ENCODE data around the gene BAIAP2L2. TPM values are rescaled to one million over a fixed set of nuclear protein-coding genes. Genes with fewer than 3 reads are reported as not detected.
"Not testable (repeated sequence)": the region's sequence is repeated elsewhere in the genome, so short reads cannot be mapped to it uniquely, and the experiment has no call there.

The BAIAP2L2 gene
- total RNA-seq, 1 experiment from 2014 or later: 63.3 TPM

DNA sequence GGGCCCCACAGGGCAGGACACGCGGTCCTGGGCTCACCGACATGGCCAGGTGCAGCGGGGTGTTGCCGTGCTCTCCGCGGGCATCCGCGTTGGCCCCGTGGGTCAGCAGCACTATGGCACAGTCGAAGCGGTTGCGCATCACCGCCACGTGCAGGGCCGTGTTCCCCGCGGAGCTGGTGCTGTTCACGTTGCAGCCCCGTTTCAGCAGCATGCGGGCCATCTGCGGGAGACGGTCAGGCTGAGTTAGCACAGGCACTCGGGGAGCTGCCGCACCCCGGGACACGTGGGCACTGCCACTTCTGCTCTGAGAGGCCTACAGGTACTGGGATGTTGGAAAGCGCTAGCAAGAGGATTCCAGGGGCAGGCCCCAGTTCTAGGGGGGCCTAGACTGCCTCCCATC is 22.3 kb upstream of the BAIAP2L2 start:
- Histone ChIP-seq H3K27me3 (no peaks in the 10 kb centered on the region), H3K36me3 (no peaks in the 10 kb centered on the region), H3K9me3 (no peaks in the 10 kb centered on the region), H3K4me3 (no peak overlapping the region)
- no peak for DNase-seq

DNA sequence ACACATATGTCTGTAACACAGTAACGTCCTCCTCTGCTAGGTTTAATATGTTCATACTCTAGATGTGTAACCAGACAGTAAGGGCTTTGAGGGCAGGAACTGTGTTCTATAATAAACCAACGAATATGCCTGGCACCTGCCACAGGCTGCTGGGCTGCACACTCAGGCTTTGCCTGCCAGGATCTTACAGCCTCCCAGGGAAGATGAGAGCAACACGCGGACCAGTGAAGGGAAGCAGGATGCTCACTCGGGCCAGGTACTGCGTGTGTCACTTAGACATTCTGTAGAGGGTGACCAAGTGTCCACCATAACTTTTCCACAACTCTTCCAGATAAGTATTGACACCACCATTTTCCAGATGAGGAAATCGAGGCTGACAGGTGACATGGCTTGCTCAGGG is 21.7 kb upstream of the BAIAP2L2 start:
- DNase-seq: no peak
- no peaks in the 10 kb centered on the region for H3K27me3 ChIP-seq

GRCh38 chr22:38131399-38131798 is 20.9 kb upstream of the BAIAP2L2 start:
- DNase-seq: no peak
- H3K27me3 ChIP-seq: no peaks in the 10 kb centered on the region
- no peak overlapping the region for H3K4me3 ChIP-seq
- H3K36me3 ChIP-seq: no peaks in the 10 kb centered on the region
- H3K9me3 ChIP-seq: no peaks in the 10 kb centered on the region

More for the DNA sequence above, 21.7 kb upstream of the BAIAP2L2 start:
- H3K9me3 ChIP-seq: no peaks in the 10 kb centered on the region
- H3K4me3 ChIP-seq: no peak overlapping the region
- no peaks in the 10 kb centered on the region for H3K36me3 ChIP-seq

DNA sequence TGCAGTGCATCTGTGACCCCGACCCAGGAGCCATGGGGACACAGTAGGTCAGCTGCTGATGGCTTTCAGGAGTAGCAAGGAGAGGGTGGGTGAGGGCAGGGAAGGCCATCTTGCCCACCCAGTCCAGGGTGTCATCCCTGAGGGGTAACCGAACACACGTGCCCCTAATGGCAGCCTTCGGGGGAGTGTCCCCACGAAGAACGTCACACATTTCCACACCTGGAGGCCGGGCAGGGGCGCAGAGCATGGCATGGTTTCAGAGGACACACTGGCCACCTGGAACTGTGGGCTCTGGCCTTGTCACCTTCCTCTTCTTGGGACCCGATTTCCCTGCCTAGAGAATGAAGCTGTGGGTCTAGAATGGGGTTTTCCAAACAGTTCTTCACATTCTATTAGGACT is 19.4 kb upstream of the BAIAP2L2 start:
- Histone ChIP-seq H3K4me3 (no peak overlapping the region), H3K27me3 (no peaks in the 10 kb centered on the region), H3K36me3 (no peaks in the 10 kb centered on the region), H3K9me3 (no peaks in the 10 kb centered on the region)
- DNase-seq: no peak

GRCh38 chr22:38129021-38129420 is 18.5 kb upstream of the BAIAP2L2 start:
- H3K9me3 ChIP-seq: no peaks in the 10 kb centered on the region
- no peaks in the 10 kb centered on the region for H3K27me3 ChIP-seq
- H3K36me3 ChIP-seq: no peaks in the 10 kb centered on the region
- no peak for DNase-seq
- no peak overlapping the region for H3K4me3 ChIP-seq

DNA sequence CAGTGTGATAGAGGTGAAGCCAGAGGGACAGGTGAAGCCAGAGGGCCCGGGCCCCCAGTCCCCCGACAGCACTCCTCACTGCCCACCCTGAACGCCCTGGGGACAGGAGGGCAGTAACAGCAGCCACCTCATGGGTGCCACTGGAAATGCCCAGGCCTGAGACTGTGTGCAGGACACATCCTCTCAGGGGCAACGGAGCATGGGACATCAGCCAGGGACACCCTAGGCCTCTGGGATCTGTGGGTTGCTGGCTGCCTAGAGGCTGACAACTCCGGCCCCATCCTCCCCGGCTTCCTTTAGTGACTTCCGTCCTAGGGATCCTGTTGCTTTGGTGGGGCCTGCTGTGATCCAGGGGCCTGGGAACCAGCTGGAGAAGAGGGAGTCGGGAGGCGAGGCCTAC is 17.4 kb upstream of the BAIAP2L2 start:
- no peak overlapping the region for H3K4me3 ChIP-seq

GRCh38 chr22:38126928-38127668 is 16.6 kb upstream of the BAIAP2L2 start:
- no peaks in the 10 kb centered on the region for H3K27me3 ChIP-seq
- H3K36me3 ChIP-seq: no peaks in the 10 kb centered on the region
- DNase-seq: no peak
- no peaks in the 10 kb centered on the region for H3K9me3 ChIP-seq
- H3K4me3 ChIP-seq: no peak overlapping the region

More for the DNA sequence above, 17.4 kb upstream of the BAIAP2L2 start:
- no peaks in the 10 kb centered on the region for H3K9me3 ChIP-seq
- H3K27me3 ChIP-seq: no peaks in the 10 kb centered on the region
- DNase-seq: no peak
- no peaks in the 10 kb centered on the region for H3K36me3 ChIP-seq

GRCh38 chr22:38125751-38126201 is 15.3 kb upstream of the BAIAP2L2 start:
- no peak overlapping the region for H3K4me3 ChIP-seq
- no peak for DNase-seq
- H3K27me3 ChIP-seq: no peaks in the 10 kb centered on the region
- H3K9me3 ChIP-seq: no peaks in the 10 kb centered on the region
- H3K36me3 ChIP-seq: no peaks in the 10 kb centered on the region

DNA sequence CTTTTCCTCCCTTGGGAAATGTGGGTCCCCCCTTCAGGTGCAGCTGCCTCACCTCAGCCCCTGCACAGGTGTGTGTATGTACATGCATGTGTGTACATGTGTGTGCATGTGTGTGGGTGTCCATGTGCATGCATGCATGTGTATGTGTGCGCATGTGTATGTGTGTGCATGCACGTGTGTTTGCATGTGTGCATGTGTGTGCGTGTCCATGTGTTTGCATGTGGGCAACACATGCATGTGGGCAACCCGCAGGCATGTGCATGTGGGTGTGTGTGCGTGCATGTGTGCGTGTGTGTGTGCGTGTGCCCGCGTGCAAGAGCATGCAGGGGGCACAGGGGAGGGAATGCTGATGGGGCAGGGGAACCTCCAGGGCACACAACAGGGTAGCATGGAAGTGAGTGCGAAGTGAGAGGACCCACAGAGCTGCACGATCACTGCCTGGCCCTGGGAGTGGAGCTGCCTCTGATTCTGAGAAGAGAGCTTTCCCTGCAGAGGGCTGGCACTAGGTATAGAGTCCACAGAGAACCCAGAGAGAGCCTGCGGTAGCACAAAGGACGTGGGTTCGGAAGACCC is 14.6 kb upstream of the BAIAP2L2 start:
- Histone ChIP-seq H3K27me3 (no peaks in the 10 kb centered on the region), H3K4me3 (no peak overlapping the region), H3K9me3 (no peaks in the 10 kb centered on the region), H3K36me3 (no peaks in the 10 kb centered on the region)
- DNase-seq: no peak

GRCh38 chr22:38124236-38124974 is 13.9 kb upstream of the BAIAP2L2 start:
- no peaks in the 10 kb centered on the region for H3K27me3 ChIP-seq
- H3K9me3 ChIP-seq: no peaks in the 10 kb centered on the region
- no peak for DNase-seq
- H3K4me3 ChIP-seq: no peak overlapping the region
- H3K36me3 ChIP-seq: no peaks in the 10 kb centered on the region

GRCh38 chr22:38122616-38123015 is 12.1 kb upstream of the BAIAP2L2 start:
- no peaks in the 10 kb centered on the region for H3K36me3 ChIP-seq
- no peak for DNase-seq
- no peak overlapping the region for H3K4me3 ChIP-seq
- no peaks in the 10 kb centered on the region for H3K9me3 ChIP-seq
- H3K27me3 ChIP-seq: no peaks in the 10 kb centered on the region

GRCh38 chr22:38120359-38121110 is 10.1 kb upstream of the BAIAP2L2 start:
- Histone ChIP-seq H3K36me3 (no peaks in the 10 kb centered on the region), H3K27me3 (no peaks in the 10 kb centered on the region), H3K4me3 (no peak overlapping the region), H3K9me3 (no peaks in the 10 kb centered on the region)
- DNase-seq: no peak

- not testable (repeated sequence) for DNase-seq, H3K27me3 ChIP-seq, H3K9me3 ChIP-seq, H3K4me3 ChIP-seq, H3K36me3 ChIP-seq
These were observed 8.3 kb upstream of the BAIAP2L2 start for GRCh38 chr22:38118747-38119146.

DNA sequence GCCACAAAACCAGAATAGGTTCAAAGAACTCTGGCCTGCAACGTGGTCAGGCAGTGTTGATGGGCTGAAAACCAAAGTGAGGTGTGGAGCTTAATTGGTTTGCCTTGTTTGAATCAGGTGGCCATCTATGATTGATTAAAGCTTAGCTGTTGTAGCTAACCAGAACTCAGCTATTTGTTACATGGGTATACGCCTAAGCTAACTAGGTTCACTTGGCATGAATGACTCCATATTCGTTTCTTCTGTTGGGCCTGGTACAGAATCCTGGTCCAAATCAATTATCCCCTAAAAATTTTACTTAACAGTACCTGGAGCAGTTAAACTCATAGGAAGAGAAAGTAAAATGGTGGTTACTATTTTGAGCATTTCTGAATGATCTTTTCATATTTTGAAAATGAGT is 7.7 kb upstream of the BAIAP2L2 start:
- H3K9me3 ChIP-seq: no peaks in the 10 kb centered on the region
- H3K4me3 ChIP-seq: no peak overlapping the region
- DNase-seq: no peak
- no peaks in the 10 kb centered on the region for H3K27me3 ChIP-seq
- no peaks in the 10 kb centered on the region for H3K36me3 ChIP-seq

DNA sequence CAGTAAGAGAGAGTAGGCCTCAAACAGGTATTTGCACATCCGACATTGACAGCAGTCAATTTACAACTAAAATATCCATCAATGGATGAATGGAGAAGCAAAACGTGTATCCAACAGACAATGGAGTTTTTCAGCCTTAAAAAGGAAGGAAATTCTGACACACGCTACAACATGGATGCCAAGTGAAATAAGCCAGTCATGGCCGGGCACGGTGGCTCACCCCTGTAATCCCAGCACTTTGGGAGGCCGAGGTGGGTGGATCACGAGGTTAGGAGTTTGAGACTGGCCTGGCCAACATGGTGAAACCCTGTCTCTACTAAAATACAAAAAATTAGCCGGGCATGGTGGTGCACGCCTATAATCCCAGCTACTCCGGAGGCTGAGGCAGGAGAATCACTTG is 7.1 kb upstream of the BAIAP2L2 start:
- H3K9me3 ChIP-seq, H3K36me3 ChIP-seq, DNase-seq, H3K4me3 ChIP-seq, H3K27me3 ChIP-seq: not testable (repeated sequence)

GRCh38 chr22:38115423-38116205 is 5.1 kb upstream of the BAIAP2L2 start:
- DNase-seq: no peak
- no peaks in the 10 kb centered on the region for H3K36me3 ChIP-seq
- no peaks in the 10 kb centered on the region for H3K27me3 ChIP-seq
- no peaks in the 10 kb centered on the region for H3K9me3 ChIP-seq
- no peak overlapping the region for H3K4me3 ChIP-seq

Measured in MG63 (cell line).